BJ (cell line): ENCODE data around the gene TXK. TPM values are rescaled to one million over a fixed set of nuclear protein-coding genes. Genes with fewer than 3 reads are reported as not detected.

Experiments
- CTCF ChIA-PET: fragments of 350-600 bp; formaldehyde crosslinking; extraction: SDS; loops from one replicate; lab custom pipeline; 2021; ENCODE audit warnings: antibody characterized with exemption, inconsistent platforms; lab: Yijun Ruan, JAX
- POLR2A ChIA-PET: fragments of 300-600 bp; sonication (Branson Sonifier 250); formaldehyde crosslinking; extraction: SDS; loops from one replicate; lab custom pipeline; 2021; ENCODE audit warnings: antibody characterized with exemption; lab: Charles Lee
- DNase-seq: peaks from one replicate; pipeline ENCODE4 v3.0.0-alpha.2; 2011; ENCODE audit warnings: low read depth
- H3K27me3 ChIP-seq: 2 replicates; pipeline ENCODE4 v1.6.0; 2011; ENCODE audit warnings: low read length; ENCODE audit not compliant: control insufficient read depth, insufficient read depth
- H3K36me3 ChIP-seq: 2 replicates; pipeline ENCODE4 v1.5.1; 2011; ENCODE audit warnings: low read length; ENCODE audit not compliant: control insufficient read depth, insufficient read depth
- H3K4me3 ChIP-seq: 2 replicates; pipeline ENCODE4 v1.5.1; 2011; ENCODE audit warnings: low read depth, mild to moderate bottlenecking, control low read depth, low read length
- polyA plus RNA-seq: library from polyadenylated mRNA; depleted of rRNA; stranded (reverse); fragments of >200 nt; gene quantifications from 2 replicates; pipeline ENCODE4 v1.2.3, GENCODE V29; 2011
- TF ChIP-seq, protein P1 (sequence below): IDR thresholded peaks from 2 replicates; pipeline ENCODE4 v1.5.1; 2011; ENCODE audit warnings: low read depth, mild to moderate bottlenecking, control low read depth, inconsistent platforms, low read length, moderate library complexity; ENCODE audit not compliant: insufficient read depth

TXK gene
- polyA plus RNA-seq, 1 experiment, result 0.10 TPM

- Histone ChIP-seq H3K27me3 (no peaks in the 10 kb centered on the region; the same call in 1 of the 2 replicates), H3K4me3 (no peak overlapping the region), H3K36me3 (no peaks in the 10 kb centered on the region)
- POLR2A ChIA-PET, result no interaction called here
- CTCF ChIA-PET, result interaction anchor here (0.9 to 3.4 kb wide), 7 partner anchors 11 to 205 kb away, joined by 3 to 27 read pairs (median 7); no protein-coding TSS in a partner anchor
- no peak for DNase-seq
- TF ChIP-seq, protein P1, sequence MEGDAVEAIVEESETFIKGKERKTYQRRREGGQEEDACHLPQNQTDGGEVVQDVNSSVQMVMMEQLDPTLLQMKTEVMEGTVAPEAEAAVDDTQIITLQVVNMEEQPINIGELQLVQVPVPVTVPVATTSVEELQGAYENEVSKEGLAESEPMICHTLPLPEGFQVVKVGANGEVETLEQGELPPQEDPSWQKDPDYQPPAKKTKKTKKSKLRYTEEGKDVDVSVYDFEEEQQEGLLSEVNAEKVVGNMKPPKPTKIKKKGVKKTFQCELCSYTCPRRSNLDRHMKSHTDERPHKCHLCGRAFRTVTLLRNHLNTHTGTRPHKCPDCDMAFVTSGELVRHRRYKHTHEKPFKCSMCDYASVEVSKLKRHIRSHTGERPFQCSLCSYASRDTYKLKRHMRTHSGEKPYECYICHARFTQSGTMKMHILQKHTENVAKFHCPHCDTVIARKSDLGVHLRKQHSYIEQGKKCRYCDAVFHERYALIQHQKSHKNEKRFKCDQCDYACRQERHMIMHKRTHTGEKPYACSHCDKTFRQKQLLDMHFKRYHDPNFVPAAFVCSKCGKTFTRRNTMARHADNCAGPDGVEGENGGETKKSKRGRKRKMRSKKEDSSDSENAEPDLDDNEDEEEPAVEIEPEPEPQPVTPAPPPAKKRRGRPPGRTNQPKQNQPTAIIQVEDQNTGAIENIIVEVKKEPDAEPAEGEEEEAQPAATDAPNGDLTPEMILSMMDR, result no peak
These were observed 4.9 kb upstream of the TXK start for GRCh38 chr4:48138936-48139335.

GRCh38 chr4:48138511-48138910 lies 4.5 kb upstream of the TXK start:
- no peaks in the 10 kb centered on the region for H3K36me3 ChIP-seq
- ChIA-PET POLR2A (no interaction called here), CTCF (interaction anchor here (0.6 to 3.4 kb wide), 7 partner anchors 10 to 302 kb away, joined by 3 to 27 read pairs (median 7); no protein-coding TSS in a partner anchor)
- no peak for DNase-seq
- no peak overlapping the region for H3K4me3 ChIP-seq
- TF ChIP-seq, protein P1, result no peak
- no peaks in the 10 kb centered on the region; the same call in 1 of the 2 replicates for H3K27me3 ChIP-seq

DNA sequence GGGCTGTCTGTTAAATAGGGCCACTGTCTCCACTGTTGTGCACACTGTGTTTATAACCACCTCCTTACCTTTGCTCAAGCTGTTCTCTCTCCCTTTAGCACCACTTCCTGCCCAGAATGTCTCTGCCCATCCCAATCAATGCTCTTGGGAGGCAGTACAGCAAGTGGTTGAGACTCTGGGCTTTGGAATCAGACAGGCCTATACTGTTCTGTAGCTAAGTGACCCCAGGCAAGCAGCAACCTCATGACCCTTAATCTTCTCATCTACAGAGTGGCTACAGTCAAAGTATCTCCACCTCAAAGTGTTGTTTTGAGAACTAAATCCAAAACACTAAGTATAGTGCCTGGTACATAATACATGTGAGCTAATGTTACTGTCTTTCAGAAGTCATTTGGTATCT lies 3.8 kb upstream of the TXK start:
- H3K4me3 ChIP-seq, result no peak overlapping the region
- ChIA-PET CTCF (interaction anchor here (0.6 to 3.4 kb wide), 4 partner anchors 9 to 301 kb away, joined by 3 to 27 read pairs (median 8); no protein-coding TSS in a partner anchor), POLR2A (no interaction called here)
- H3K27me3 ChIP-seq, result no peaks in the 10 kb centered on the region; the same call in 1 of the 2 replicates
- TF ChIP-seq, protein P1, result no peak
- no peaks in the 10 kb centered on the region for H3K36me3 ChIP-seq
- no peak for DNase-seq

- Histone ChIP-seq H3K27me3 (no peaks in the 10 kb centered on the region), H3K36me3 (no peaks in the 10 kb centered on the region), H3K4me3 (no peak overlapping the region)
- ChIA-PET CTCF (interaction anchor here (0.9 kb wide), 1 partner anchor 48 kb away, joined by 5 read pairs; no protein-coding TSS in a partner anchor), POLR2A (interaction anchor here (0.6 kb wide), 1 partner anchor 21 kb away, joined by 3 read pairs; no protein-coding TSS in a partner anchor)
- DNase-seq, result no peak
- TF ChIP-seq, protein P1, result no peak
These were observed 381 bp downstream of the TXK start for GRCh38 chr4:48133669-48134068.

GRCh38 chr4:48131736-48132135 lies 2.3 kb downstream of the TXK start:
- Histone ChIP-seq H3K36me3 (no peaks in the 10 kb centered on the region), H3K27me3 (no peaks in the 10 kb centered on the region), H3K4me3 (no peak overlapping the region)
- no peak for DNase-seq
- TF ChIP-seq, protein P1, result no peak
- ChIA-PET CTCF (interaction anchor here (0.8 to 1.2 kb wide), 2 partner anchors 10 to 44 kb away, joined by 3 to 4 read pairs; no protein-coding TSS in a partner anchor), POLR2A (no interaction called here)
